ENCODE data around the gene AGR3. TPM values are rescaled to one million over a fixed set of nuclear protein-coding genes. Genes with fewer than 3 reads are reported as not detected.

The AGR3 gene
- total RNA-seq, 2 donors from 2014 or later, result not detected

- no peak overlapping the region for H3K4me3 ChIP-seq
- no peak overlapping the region for H3K27ac ChIP-seq
- TF ChIP-seq CTCF (IDR thresholded peaks at IDR 0.05), result no peak
- H3K9me3 ChIP-seq, result no peaks in the 10 kb centered on the region
- H3K4me1 ChIP-seq, result no peaks in the 10 kb centered on the region
- H3K27me3 ChIP-seq, result no peaks in the 10 kb centered on the region
- DNase-seq (ENCODE audit: low spot score), result no peak
- H3K36me3 ChIP-seq, result no peaks in the 10 kb centered on the region
Observed at GRCh38 chr7:16811551-16811950, 70.2 kb downstream of the AGR3 start.

DNA sequence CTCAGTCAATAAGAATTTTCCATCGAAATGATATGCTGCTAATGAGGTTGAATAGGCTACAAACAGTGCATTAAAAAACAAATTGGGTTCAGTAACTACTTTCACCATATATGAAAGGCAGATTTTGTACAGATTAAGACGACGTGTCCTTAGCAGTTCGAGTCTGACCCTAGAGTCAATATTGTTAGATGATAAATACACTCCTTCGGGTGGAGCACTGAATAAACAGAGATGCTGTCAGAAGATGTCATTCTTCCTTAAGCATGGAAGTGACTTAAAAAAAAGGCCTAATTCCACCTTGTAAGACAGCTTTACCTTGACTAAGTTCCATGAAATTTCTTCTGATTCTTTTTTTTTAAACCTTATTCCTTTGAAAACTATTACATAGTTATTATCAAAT is 71.2 kb downstream of the AGR3 start:
- H3K27me3 ChIP-seq, result no peaks in the 10 kb centered on the region
- no peaks in the 10 kb centered on the region for H3K4me1 ChIP-seq
- H3K9me3 ChIP-seq, result no peaks in the 10 kb centered on the region
- H3K4me3 ChIP-seq, result no peak overlapping the region
- H3K27ac ChIP-seq, result no peak overlapping the region
- TF ChIP-seq CTCF (IDR thresholded peaks at IDR 0.05), result no peak
- H3K36me3 ChIP-seq, result no peaks in the 10 kb centered on the region
- DNase-seq (ENCODE audit: low spot score), result no peak

- H3K36me3 ChIP-seq, result no peaks in the 10 kb centered on the region
- no peak for DNase-seq (ENCODE audit: low spot score)
- no peak overlapping the region for H3K27ac ChIP-seq
- H3K4me1 ChIP-seq, result no peaks in the 10 kb centered on the region
- H3K4me3 ChIP-seq, result no peak overlapping the region
- no peaks in the 10 kb centered on the region for H3K27me3 ChIP-seq
- TF ChIP-seq CTCF (IDR thresholded peaks at IDR 0.05), result no peak
- no peaks in the 10 kb centered on the region for H3K9me3 ChIP-seq
Observed at GRCh38 chr7:16810112-16810511, 71.7 kb downstream of the AGR3 start.

Other genes starting within 250 kb of the AGR3 start
- 10 to 100 TPM; 20.8 to 33.7 TPM for gene ANKMY2, start 236.2 kb downstream of the AGR3 start, total RNA-seq
- gene BZW2, start 235.8 kb downstream of the AGR3 start, total RNA-seq, result 100 to 1,000 TPM; 206 to 292 TPM
- gene TSPAN13, start 128.2 kb downstream of the AGR3 start, total RNA-seq, result 1 to 10 TPM; 5.1 to 9.7 TPM
- not detected for gene AGR2, start 77.0 kb downstream of the AGR3 start, total RNA-seq

Measured in right atrium auricular region (tissue), 2 donors.